Upper lobe of left lung (tissue), 4 donors: ENCODE data around the gene ATP9A.

ENCODE experiments used
- POLR2A ChIP-seq, 4 donors: fragments of 450-650 bp; IDR thresholded peaks; one replicate each; pipeline ENCODE4 v1.5.1; 2016 to 2017; ENCODE audit warnings: antibody characterized with exemption in 4 of 4, mild to moderate bottlenecking in 2 of 4
- TF ChIP-seq, protein P1 (sequence below), 6 experiments: fragments of 450-650 bp in 4 of 6; fragments of 200-600 bp in 2 of 6; sonication (generic) in 2 of 6; IDR thresholded peaks; one replicate each; pipeline ENCODE4 v1.5.1; 2016 to 2019; ENCODE audit warnings: antibody characterized with exemption in 6 of 6

DNA sequence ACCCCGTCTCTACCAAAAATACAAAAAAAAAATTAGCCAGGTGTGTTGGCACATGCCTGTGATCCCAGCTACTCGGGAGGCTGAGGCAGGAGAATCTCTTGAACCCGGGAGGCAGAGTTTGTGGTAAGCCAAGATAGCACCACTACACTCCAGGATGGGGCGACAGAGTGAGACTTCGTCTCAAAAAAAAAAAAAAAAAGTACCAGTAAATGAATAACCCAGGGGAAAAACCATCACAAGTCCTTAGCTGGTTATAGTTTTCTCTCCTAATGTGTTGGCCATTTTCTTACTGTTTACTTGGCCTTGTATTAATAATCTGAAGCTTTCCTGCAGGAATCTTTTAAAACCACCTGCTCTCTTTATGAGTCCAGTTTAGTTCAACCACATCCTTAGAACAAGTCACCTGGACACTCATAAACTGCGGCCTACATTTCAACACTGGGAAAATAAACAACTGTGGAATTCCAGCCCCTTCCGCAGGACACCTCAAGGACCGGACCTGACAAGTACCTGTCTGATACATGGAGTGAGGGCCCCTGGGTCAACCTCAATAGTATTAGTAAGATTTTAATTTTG lies 102.6 kb downstream of the ATP9A start:
- TF ChIP-seq, protein P1, sequence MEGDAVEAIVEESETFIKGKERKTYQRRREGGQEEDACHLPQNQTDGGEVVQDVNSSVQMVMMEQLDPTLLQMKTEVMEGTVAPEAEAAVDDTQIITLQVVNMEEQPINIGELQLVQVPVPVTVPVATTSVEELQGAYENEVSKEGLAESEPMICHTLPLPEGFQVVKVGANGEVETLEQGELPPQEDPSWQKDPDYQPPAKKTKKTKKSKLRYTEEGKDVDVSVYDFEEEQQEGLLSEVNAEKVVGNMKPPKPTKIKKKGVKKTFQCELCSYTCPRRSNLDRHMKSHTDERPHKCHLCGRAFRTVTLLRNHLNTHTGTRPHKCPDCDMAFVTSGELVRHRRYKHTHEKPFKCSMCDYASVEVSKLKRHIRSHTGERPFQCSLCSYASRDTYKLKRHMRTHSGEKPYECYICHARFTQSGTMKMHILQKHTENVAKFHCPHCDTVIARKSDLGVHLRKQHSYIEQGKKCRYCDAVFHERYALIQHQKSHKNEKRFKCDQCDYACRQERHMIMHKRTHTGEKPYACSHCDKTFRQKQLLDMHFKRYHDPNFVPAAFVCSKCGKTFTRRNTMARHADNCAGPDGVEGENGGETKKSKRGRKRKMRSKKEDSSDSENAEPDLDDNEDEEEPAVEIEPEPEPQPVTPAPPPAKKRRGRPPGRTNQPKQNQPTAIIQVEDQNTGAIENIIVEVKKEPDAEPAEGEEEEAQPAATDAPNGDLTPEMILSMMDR (IDR thresholded peaks at IDR 0.05), result no peak
- no peak for TF ChIP-seq POLR2A (IDR thresholded peaks at IDR 0.05)
